Transverse colon (tissue), 4 donors: Measurements from ENCODE around the gene DSG1. TPM values are rescaled to one million over a fixed set of nuclear protein-coding genes. Genes with fewer than 3 reads are reported as not detected.

Experiments used
- DNase-seq: peaks from one replicate; pipeline ENCODE4 v3.0.0-alpha.2; 2019
- H3K27ac ChIP-seq, 4 donors: fragments of 200-600 bp; sonication (generic); 2 replicates each; pipeline ENCODE4 v1.5.1; 2016 to 2018; ENCODE audit warnings: inconsistent platforms in 4 of 4
- H3K27me3 ChIP-seq: fragments of 200-600 bp; sonication (generic); 2 replicates; pipeline ENCODE4 v1.5.1; 2017; ENCODE audit warnings: inconsistent platforms
- H3K36me3 ChIP-seq, 4 donors: fragments of 200-600 bp; sonication (generic); 2 replicates each; pipeline ENCODE4 v1.5.1; 2017 to 2019; ENCODE audit warnings: inconsistent platforms in 4 of 4
- H3K4me1 ChIP-seq, 4 donors: fragments of 200-600 bp; sonication (generic); 2 replicates each; pipeline ENCODE4 v1.5.1; 2017 to 2020; ENCODE audit warnings: inconsistent platforms in 4 of 4
- H3K4me3 ChIP-seq, 4 donors: fragments of 200-600 bp; sonication (generic); 1 replicate in 1 of 4; 2 replicates in 3 of 4; pipeline versions ENCODE4 v1.5.1 to v1.6.1; 2017 to 2019; ENCODE audit warnings: inconsistent platforms in 4 of 4
- H3K9me3 ChIP-seq, 2 donors: fragments of 200-600 bp; sonication (generic); 2 replicates each; pipeline ENCODE4 v1.5.1; 2017 to 2019; ENCODE audit warnings: inconsistent platforms in 2 of 2
- CTCF ChIP-seq, 5 experiments: fragments of 200-600 bp in 3 of 5; fragments of 450-650 bp in 2 of 5; sonication (generic) in 3 of 5; IDR thresholded peaks; 1 replicate in 2 of 5; 2 replicates in 3 of 5; pipeline ENCODE4 v1.5.1; 2016 to 2017; ENCODE audit warnings: antibody characterized with exemption in 5 of 5, inconsistent platforms in 3 of 5, mild to moderate bottlenecking in 2 of 5, moderate library complexity in 1 of 5
- EP300 ChIP-seq: sonication (generic); formaldehyde crosslinking; IDR thresholded peaks from one replicate; pipeline ENCODE4 v1.6.1; 2017; ENCODE audit warnings: antibody characterized with exemption, low read depth
- POLR2A ChIP-seq: fragments of 450-650 bp; IDR thresholded peaks from one replicate; pipeline ENCODE4 v1.6.1; 2016; ENCODE audit warnings: antibody characterized with exemption, mild to moderate bottlenecking, moderate library complexity
- POLR2AphosphoS5 ChIP-seq, 3 donors: sonication (generic); formaldehyde crosslinking; IDR thresholded peaks; one replicate each; pipeline ENCODE4 v1.6.1; 2016; ENCODE audit warnings: antibody characterized with exemption in 3 of 3
- WGBS, 2 donors: methylation state at CpG; one replicate each; pipeline ENCODE4 v1.1.5; 2018; ENCODE audit warnings: low coverage in 1 of 2; 5-methylcytosine and 5-hydroxymethylcytosine counted together
- in situ Hi-C, 4 donors: fragments of 200-750 bp; cut with MboI; loops; one replicate each; pipeline versions ENCODE4 v1.15.0 to v1.15.1; 2017; ENCODE audit warnings: low sequenced_read_pairs in 3 of 4, low pct_ligation_motif_present in 1 of 4, low pct_unique_long_range_greater_than_20kb in 1 of 4
- intact Hi-C: fragments of 100-400 bp; cut with DNase I; formaldehyde crosslinking; loops from one replicate; pipeline ENCODE4 v1.15.1; 2023; ENCODE audit warnings: low total_unique reads
- total RNA-seq, 4 donors: library from RNA; depleted of rRNA; stranded (reverse); fragments of >200 nt; gene quantifications; one replicate each; pipeline ENCODE4 v1.1.0, GENCODE V29; 2016

The DSG1 gene
- total RNA-seq, 4 donors from 2014 or later = 0.16 TPM; not detected in 3

- Histone ChIP-seq H3K27ac (peak overlapping the region in 3 of 4 donors; percentile 64 to 87 (median 83)), H3K4me3 (no peak overlapping the region), H3K4me1 (peaks cover 0 to 67% (median 35%) of the 10 kb centered on the region in 4 donors), H3K9me3 (no peaks in the 10 kb centered on the region), H3K27me3 (no peaks in the 10 kb centered on the region), H3K36me3 (no peaks in the 10 kb centered on the region)
- intact Hi-C loops = no loop called here
- in situ Hi-C loops = loop anchor here in 2 of 4 donors (25.0 kb wide), 1 partner anchor 111 kb away; no protein-coding TSS in a partner anchor
- TF ChIP-seq POLR2AphosphoS5 (IDR thresholded peaks at IDR 0.05) = no peak
- no peak for TF ChIP-seq EP300
- no peak for TF ChIP-seq POLR2A
- TF ChIP-seq CTCF (IDR thresholded peaks at IDR 0.05) = no peak
- DNase-seq = no peak
- 50 to 51% methylated on average over 1 to 2 of the region's 2 CpGs for WGBS, 2 donors
Measured at GRCh38 chr18:31398191-31398590, 80.2 kb downstream of the DSG1 start.

- intact Hi-C loops (no loop called here), in situ Hi-C loops (loop anchor here in 2 of 4 donors (25.0 kb wide), 2 partner anchors 112 to 312 kb away; no protein-coding TSS in a partner anchor)
- H3K27ac ChIP-seq = peak overlapping the region; percentile 63 to 87 (median 74)
- 18 to 19% methylated on average over 6 of the region's 6 CpGs for WGBS, 2 donors
- H3K4me1 ChIP-seq = peaks cover 0 to 67% (median 35%) of the 10 kb centered on the region in 4 donors
- H3K4me3 ChIP-seq = no peak overlapping the region
- H3K27me3 ChIP-seq = no peaks in the 10 kb centered on the region
- no peaks in the 10 kb centered on the region for H3K36me3 ChIP-seq
- DNase-seq = peak; percentile 30
- TF ChIP-seq POLR2AphosphoS5 (IDR thresholded peaks at IDR 0.05) (peak in 2 of 3 donors; percentile 43 to 52), POLR2A (no peak)
- no peaks in the 10 kb centered on the region for H3K9me3 ChIP-seq
Measured at GRCh38 chr18:31399306-31400032, 81.5 kb downstream of the DSG1 start.

- 43 to 51% methylated on average over 5 to 6 of the region's 6 CpGs for WGBS, 2 donors
- no peak overlapping the region for H3K4me3 ChIP-seq
- no peaks in the 10 kb centered on the region for H3K36me3 ChIP-seq
- intact Hi-C loops = no loop called here
- in situ Hi-C loops = loop anchor here in 1 of 4 donors (25.0 kb wide), 1 partner anchor 314 kb away; no protein-coding TSS in a partner anchor
- H3K9me3 ChIP-seq = no peaks in the 10 kb centered on the region
- peaks cover 0 to 61% (median 34%) of the 10 kb centered on the region in 4 donors for H3K4me1 ChIP-seq
- H3K27me3 ChIP-seq = no peaks in the 10 kb centered on the region
- peak overlapping the region in 3 of 4 donors; percentile 11 to 46 (median 43) for H3K27ac ChIP-seq
- TF ChIP-seq CTCF (IDR thresholded peaks at IDR 0.05) (no peak), EP300 (no peak), POLR2AphosphoS5 (IDR thresholded peaks at IDR 0.05) (no peak), POLR2A (no peak)
- no peak for DNase-seq
Measured at GRCh38 chr18:31401156-31402025, 83.4 kb downstream of the DSG1 start.

- H3K27ac ChIP-seq = peak overlapping the region in 3 of 4 donors; percentile 11 to 46 (median 43)
- no peak overlapping the region for H3K4me3 ChIP-seq
- in situ Hi-C loops (loop anchor here in 1 of 4 donors (25.0 kb wide), 1 partner anchor 315 kb away; no protein-coding TSS in a partner anchor), intact Hi-C loops (no loop called here)
- no peaks in the 10 kb centered on the region for H3K9me3 ChIP-seq
- DNase-seq = no peak
- TF ChIP-seq POLR2A (no peak), EP300 (no peak), POLR2AphosphoS5 (IDR thresholded peaks at IDR 0.05) (no peak), CTCF (IDR thresholded peaks at IDR 0.05) (no peak)
- H3K36me3 ChIP-seq = no peaks in the 10 kb centered on the region
- peaks cover 0 to 54% (median 31%) of the 10 kb centered on the region in 4 donors for H3K4me1 ChIP-seq
- no peaks in the 10 kb centered on the region for H3K27me3 ChIP-seq
Measured at GRCh38 chr18:31402026-31402373, 84.0 kb downstream of the DSG1 start.
